ENCODE measurements around the gene FARP2.

- TF ChIP-seq CTCF (conservative IDR thresholded peaks at IDR 0.05; ENCODE audit: low read depth in 2 of 2) (no peak), EZH2 (IDR thresholded peaks at IDR 0.05; ENCODE audit: low read depth, unreplicated experiment) (no peak), EZH2phosphoT487 (IDR thresholded peaks at IDR 0.05; ENCODE audit: unreplicated experiment) (no peak), POLR2AphosphoS5 (IDR thresholded peaks at IDR 0.05; ENCODE audit: low read depth) (no peak), REST (IDR thresholded peaks at IDR 0.05; ENCODE audit: unreplicated experiment) (no peak), ETS1 (IDR thresholded peaks at IDR 0.05) (no peak), ZNF114 (CRISPR knock-in tag; IDR thresholded peaks at IDR 0.05) (no peak), STAT1 (IDR thresholded peaks at IDR 0.05; ENCODE audit: unreplicated experiment) (no peak), ZNF331 (CRISPR knock-in tag; IDR thresholded peaks at IDR 0.05; ENCODE audit: low read depth) (no peak)
Observed at GRCh38 chr2:241437179-241437578, 81.1 kb downstream of the FARP2 start.

Measured in GM23338 (cell line).